Astrocyte of the spinal cord (primary cell): Measurements from ENCODE around the gene CDC42BPB.

Experiments used
- DNase-seq: peaks from one replicate; pipeline ENCODE4 v3.0.0; 2011; ENCODE audit warnings: low read depth, low spot score
- H3K4me3 ChIP-seq: 2 replicates; pipeline ENCODE4 v1.5.1; 2011; ENCODE audit warnings: low read depth, mild to moderate bottlenecking, low read length, moderate library complexity
- CTCF ChIP-seq: IDR thresholded peaks from 2 replicates; pipeline ENCODE4 v1.5.1; 2012; ENCODE audit warnings: low read depth, mild to moderate bottlenecking, low read length, inconsistent platforms
- in situ Hi-C: cut with HindIII; loops from 2 replicates; pipeline ENCODE4 v1.10.0; 2017; ENCODE audit warnings: low sequenced_read_pairs

Gene CDC42BPB

DNA sequence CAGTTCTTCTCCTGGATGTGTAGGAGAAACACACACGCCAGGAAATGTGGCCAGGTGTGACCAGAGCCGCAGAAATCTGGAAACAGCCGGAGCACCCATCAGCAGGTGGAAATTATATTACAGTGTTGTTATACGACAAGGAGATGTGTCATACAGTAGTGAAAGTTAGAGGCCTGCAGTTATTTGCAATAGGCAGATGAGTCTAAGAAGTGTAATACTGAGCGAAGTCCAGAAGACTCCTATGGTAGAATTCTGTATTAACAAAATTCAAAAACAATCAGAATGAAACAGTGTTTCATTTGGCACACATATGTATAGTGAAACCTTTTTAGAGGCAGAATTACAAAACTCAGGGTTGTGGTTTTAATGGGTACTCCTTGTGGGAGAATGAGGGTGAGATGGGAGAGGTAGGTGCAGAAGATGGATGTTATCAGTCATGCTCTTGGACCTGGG lies 174.2 kb downstream of the CDC42BPB start:
- TF ChIP-seq CTCF: no peak
- in situ Hi-C loops: no loop called here
- no peak for DNase-seq
- H3K4me3 ChIP-seq: no peak overlapping the region
